NCI-H1092 treated with DMSO at 0.1 percent for 48 hours (cell line): ENCODE data around the gene SLC6A8.

Source experiments
- DNase-seq: peaks from one replicate; lab custom pipeline; 2025; lab: John Stamatoyannopoulos, UW

The SLC6A8 gene

GRCh38 chrX:153648358-153649177, 39.2 kb upstream of the SLC6A8 start:
- DNase-seq, result no peak

GRCh38 chrX:153649178-153649914, 38.4 kb upstream of the SLC6A8 start:
- DNase-seq, result peak; percentile 19

GRCh38 chrX:153649915-153650782, 37.6 kb upstream of the SLC6A8 start:
- DNase-seq, result no peak

- DNase-seq, result no peak
Observed at GRCh38 chrX:153650959-153651358, 36.8 kb upstream of the SLC6A8 start.

GRCh38 chrX:153651540-153652079, 36.1 kb upstream of the SLC6A8 start:
- no peak for DNase-seq

GRCh38 chrX:153653556-153653955, 34.2 kb upstream of the SLC6A8 start:
- DNase-seq, result no peak

- no peak for DNase-seq
Observed at GRCh38 chrX:153657161-153657560, 30.6 kb upstream of the SLC6A8 start.

GRCh38 chrX:153659268-153659667, 28.5 kb upstream of the SLC6A8 start:
- no peak for DNase-seq

GRCh38 chrX:153662266-153662665, 25.5 kb upstream of the SLC6A8 start:
- DNase-seq, result no peak

- DNase-seq, result no peak
Observed at GRCh38 chrX:153665726-153666306, 21.9 kb upstream of the SLC6A8 start.

- no peak for DNase-seq
Observed at GRCh38 chrX:153667281-153667955, 20.3 kb upstream of the SLC6A8 start.

GRCh38 chrX:153667956-153668396, 19.8 kb upstream of the SLC6A8 start:
- peak; percentile 75 for DNase-seq

- DNase-seq, result no peak
Observed at GRCh38 chrX:153668423-153669173, 19.1 kb upstream of the SLC6A8 start.

- no peak for DNase-seq
Observed at GRCh38 chrX:153669174-153669890, 18.4 kb upstream of the SLC6A8 start.

- no peak for DNase-seq
Observed at GRCh38 chrX:153669901-153670731, 17.6 kb upstream of the SLC6A8 start.

GRCh38 chrX:153670748-153671588, 16.8 kb upstream of the SLC6A8 start:
- no peak for DNase-seq

GRCh38 chrX:153671589-153672530, 15.9 kb upstream of the SLC6A8 start:
- no peak for DNase-seq
